ENCODE measurements around the gene STIP1. TPM values are rescaled to one million over a fixed set of nuclear protein-coding genes. Genes with fewer than 3 reads are reported as not detected.
A peak's percentile ranks its signal among the peaks of the same experiment; 100 is the strongest.

The STIP1 gene
- total and polyA plus RNA-seq, 8 donors = 124 to 209 (median 169) TPM

DNA sequence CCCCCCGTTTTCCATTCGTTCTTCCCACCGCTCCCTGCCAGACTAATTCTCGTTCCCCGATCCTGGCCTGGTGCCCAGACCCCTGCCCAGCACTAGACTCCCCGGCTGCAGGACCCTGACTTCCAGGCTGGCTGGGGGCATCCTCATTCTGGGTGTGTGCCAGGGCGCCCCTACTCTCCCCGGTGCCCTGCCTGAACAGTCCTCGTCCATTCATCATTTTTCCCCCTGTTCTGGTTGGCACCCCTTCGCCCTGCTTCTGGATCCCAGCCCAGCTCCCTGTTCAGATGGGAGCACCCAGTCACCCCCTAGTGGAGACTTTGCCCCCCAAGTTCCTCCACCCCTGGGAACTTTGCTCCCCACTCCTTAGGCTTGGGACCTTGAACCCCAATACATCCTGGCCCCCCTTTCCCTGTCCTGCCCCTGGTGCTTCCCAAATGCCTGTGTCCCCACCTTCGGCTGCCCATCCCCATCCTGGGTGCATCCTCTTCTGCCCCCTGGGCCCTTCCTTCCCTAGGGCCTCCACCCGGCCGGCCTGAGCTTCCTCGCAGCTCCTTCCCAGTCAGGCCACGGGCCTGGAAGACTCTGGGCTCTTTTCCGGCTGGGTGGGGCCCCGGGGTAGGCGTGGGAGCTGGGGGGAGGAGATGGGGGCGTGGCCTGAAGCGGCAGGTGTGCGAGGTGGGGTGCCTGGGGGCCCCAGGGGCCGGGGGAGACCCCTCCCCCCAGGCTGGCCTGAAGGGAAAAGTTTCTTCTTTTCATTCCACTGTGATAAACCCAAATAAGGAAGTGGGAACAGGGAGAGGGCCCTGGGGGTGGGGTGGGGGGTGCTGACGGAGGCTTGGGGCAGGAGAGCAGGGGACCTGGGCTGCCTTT is 66.3 kb downstream of the STIP1 start:
- no peaks in the 10 kb centered on the region for H3K27me3 ChIP-seq
- H3K36me3 ChIP-seq = peaks cover 0 to 31% of the 10 kb centered on the region in 2 donors
- H3K27ac ChIP-seq = peak overlapping the region; percentile 56 to 73
- H3K9me3 ChIP-seq = no peaks in the 10 kb centered on the region
- intact Hi-C loops (cut with DNase I) = no loop called here
- peak overlapping the region; percentile 82 to 87 for H3K4me3 ChIP-seq
- peak; percentile 12 to 29 for TF ChIP-seq CTCF (IDR thresholded peaks at IDR 0.05)
- ATAC-seq (peak; percentile 70), DNase-seq (peak in 3 of 4 donors; percentile 25 to 89 (median 79))
- peaks cover 9 to 43% of the 10 kb centered on the region in 2 donors for H3K4me1 ChIP-seq

- H3K27ac ChIP-seq = no peak overlapping the region
- no peak for DNase-seq
- intact Hi-C loops (cut with DNase I) = no loop called here
Measured at GRCh38 chr11:64253043-64253442, 67.1 kb downstream of the STIP1 start.

GRCh38 chr11:64253481-64253880 is 67.5 kb downstream of the STIP1 start:
- no peaks in the 10 kb centered on the region for H3K9me3 ChIP-seq
- H3K36me3 ChIP-seq = peaks cover 0 to 43% of the 10 kb centered on the region in 2 donors
- no peak for TF ChIP-seq CTCF (IDR thresholded peaks at IDR 0.05)
- intact Hi-C loops (cut with DNase I) = no loop called here
- peak in 1 of 4 donors; percentile 42 for DNase-seq
- no peak overlapping the region for H3K27ac ChIP-seq
- H3K27me3 ChIP-seq = no peaks in the 10 kb centered on the region
- no peak for ATAC-seq
- H3K4me1 ChIP-seq = peaks cover 9 to 35% of the 10 kb centered on the region in 2 donors
- peak overlapping the region in 1 of 2 donors; percentile 87 for H3K4me3 ChIP-seq

More at GRCh38 chr11:64253043-64253442, 67.1 kb downstream of the STIP1 start:
- no peak for ATAC-seq
- H3K4me1 ChIP-seq = peaks cover 9 to 35% of the 10 kb centered on the region in 2 donors
- H3K9me3 ChIP-seq = no peaks in the 10 kb centered on the region
- peak overlapping the region in 1 of 2 donors; percentile 87 for H3K4me3 ChIP-seq
- peaks cover 0 to 39% of the 10 kb centered on the region in 2 donors for H3K36me3 ChIP-seq
- H3K27me3 ChIP-seq = no peaks in the 10 kb centered on the region
- no peak for TF ChIP-seq CTCF (IDR thresholded peaks at IDR 0.05)

Other genes starting within 250 kb of the STIP1 start
- 10 to 100 TPM; 15.9 to 16.6 TPM for gene NAA40, start 247.2 kb upstream of the STIP1 start, total RNA-seq
- 10 to 100 TPM; 27.6 to 34.8 (median 29.3) TPM for gene NAA40, start 247.2 kb upstream of the STIP1 start, polyA plus RNA-seq (ENCODE audit: insufficient read length in 6 of 6)
- 100 to 1,000 TPM; 267 to 281 TPM for gene COX8A, start 211.6 kb upstream of the STIP1 start, total RNA-seq
- gene COX8A, start 211.6 kb upstream of the STIP1 start, polyA plus RNA-seq (ENCODE audit: insufficient read length in 6 of 6) = 100 to 1,000 TPM; 135 to 192 (median 162) TPM
- 10 to 100 TPM; 65.0 to 67.7 TPM for gene OTUB1, start 199.7 kb upstream of the STIP1 start, total RNA-seq
- 10 to 100 TPM; 80.9 to 94.8 (median 84.0) TPM for gene OTUB1, start 199.7 kb upstream of the STIP1 start, polyA plus RNA-seq (ENCODE audit: insufficient read length in 6 of 6)
- under 1 TPM; 0.15 to 0.18 TPM for gene FLRT1, start 150.2 kb upstream of the STIP1 start, total RNA-seq
- 1 to 10 TPM; 2.6 to 5.5 (median 4.0) TPM for gene FLRT1, start 150.2 kb upstream of the STIP1 start, polyA plus RNA-seq (ENCODE audit: insufficient read length in 6 of 6)
- gene MACROD1, start 20.1 kb upstream of the STIP1 start, total RNA-seq = 10 to 100 TPM; 13.5 to 19.8 TPM
- gene MACROD1, start 20.1 kb upstream of the STIP1 start, polyA plus RNA-seq (ENCODE audit: insufficient read length in 6 of 6) = 10 to 100 TPM; 18.5 to 25.1 (median 22.0) TPM
- 100 to 1,000 TPM in 1 of 2 donors, 10 to 100 TPM in 1; 42.2 to 100 TPM for gene FERMT3, start 20.6 kb downstream of the STIP1 start, total RNA-seq
- gene FERMT3, start 20.6 kb downstream of the STIP1 start, polyA plus RNA-seq (ENCODE audit: insufficient read length in 6 of 6) = 10 to 100 TPM in 3 of 6 donors, 1 to 10 TPM in 3; 9.1 to 11.9 (median 10.1) TPM
- gene TRPT1, start 40.0 kb downstream of the STIP1 start, total RNA-seq = 10 to 100 TPM; 26.8 to 28.9 TPM
- 10 to 100 TPM; 26.3 to 33.2 (median 28.9) TPM for gene TRPT1, start 40.0 kb downstream of the STIP1 start, polyA plus RNA-seq (ENCODE audit: insufficient read length in 6 of 6)
- 10 to 100 TPM; 50.6 to 54.3 TPM for gene NUDT22, start 40.1 kb downstream of the STIP1 start, total RNA-seq
- 10 to 100 TPM; 17.1 to 28.7 (median 21.5) TPM for gene NUDT22, start 40.1 kb downstream of the STIP1 start, polyA plus RNA-seq (ENCODE audit: insufficient read length in 6 of 6)
- gene DNAJC4, start 44.4 kb downstream of the STIP1 start, total RNA-seq = 10 to 100 TPM; 26.0 to 43.3 TPM
- 10 to 100 TPM; 61.3 to 83.9 (median 72.3) TPM for gene DNAJC4, start 44.4 kb downstream of the STIP1 start, polyA plus RNA-seq (ENCODE audit: insufficient read length in 6 of 6)
- 100 to 1,000 TPM; 107 to 132 TPM for gene VEGFB, start 48.4 kb downstream of the STIP1 start, total RNA-seq
- gene VEGFB, start 48.4 kb downstream of the STIP1 start, polyA plus RNA-seq (ENCODE audit: insufficient read length in 6 of 6) = 100 to 1,000 TPM in 1 of 6 donors, 10 to 100 TPM in 5; 72.9 to 111 (median 81.7) TPM
- gene FKBP2, start 54.9 kb downstream of the STIP1 start, total RNA-seq = 10 to 100 TPM; 61.9 to 66.1 TPM
- 10 to 100 TPM; 59.5 to 81.4 (median 70.7) TPM for gene FKBP2, start 54.9 kb downstream of the STIP1 start, polyA plus RNA-seq (ENCODE audit: insufficient read length in 6 of 6)
- 100 to 1,000 TPM; 154 to 200 TPM for gene PPP1R14B, start 60.8 kb downstream of the STIP1 start, total RNA-seq
- gene PPP1R14B, start 60.8 kb downstream of the STIP1 start, polyA plus RNA-seq (ENCODE audit: insufficient read length in 6 of 6) = 100 to 1,000 TPM in 1 of 6 donors, 10 to 100 TPM in 5; 56.7 to 100 (median 79.5) TPM
- 10 to 100 TPM; 39.1 to 42.7 TPM for gene PLCB3, start 65.4 kb downstream of the STIP1 start, total RNA-seq
- 10 to 100 TPM; 18.9 to 27.4 (median 21.7) TPM for gene PLCB3, start 65.4 kb downstream of the STIP1 start, polyA plus RNA-seq (ENCODE audit: insufficient read length in 6 of 6)
- gene BAD, start 98.5 kb downstream of the STIP1 start, total RNA-seq = 10 to 100 TPM; 58.8 to 71.4 TPM
- 10 to 100 TPM; 45.0 to 62.1 (median 52.2) TPM for gene BAD, start 98.5 kb downstream of the STIP1 start, polyA plus RNA-seq (ENCODE audit: insufficient read length in 6 of 6)
- 10 to 100 TPM; 34.1 to 39.6 TPM for gene GPR137, start 99.7 kb downstream of the STIP1 start, total RNA-seq
- gene GPR137, start 99.7 kb downstream of the STIP1 start, polyA plus RNA-seq (ENCODE audit: insufficient read length in 6 of 6) = 10 to 100 TPM; 23.6 to 33.7 (median 30.5) TPM
- not detected for gene KCNK4, start 105.1 kb downstream of the STIP1 start, total RNA-seq
- under 1 TPM in 2 of 6 donors, not detected in 4; 0.11 to 0.14 TPM for gene KCNK4, start 105.1 kb downstream of the STIP1 start, polyA plus RNA-seq (ENCODE audit: insufficient read length in 6 of 6)
- not detected for gene CATSPERZ, start 114.2 kb downstream of the STIP1 start, total RNA-seq
- not detected for gene CATSPERZ, start 114.2 kb downstream of the STIP1 start, polyA plus RNA-seq (ENCODE audit: insufficient read length in 6 of 6)
- gene ESRRA, start 119.4 kb downstream of the STIP1 start, total RNA-seq = 10 to 100 TPM; 42.8 to 60.1 TPM
- 10 to 100 TPM; 10.2 to 19.3 (median 12.6) TPM for gene ESRRA, start 119.4 kb downstream of the STIP1 start, polyA plus RNA-seq (ENCODE audit: insufficient read length in 6 of 6)
- gene TRMT112, start 131.4 kb downstream of the STIP1 start, total RNA-seq = 100 to 1,000 TPM; 178 to 196 TPM
- 100 to 1,000 TPM; 211 to 252 (median 222) TPM for gene TRMT112, start 131.4 kb downstream of the STIP1 start, polyA plus RNA-seq (ENCODE audit: insufficient read length in 6 of 6)
- 100 to 1,000 TPM; 165 to 208 TPM for gene PRDX5, start 131.9 kb downstream of the STIP1 start, total RNA-seq
- gene PRDX5, start 131.9 kb downstream of the STIP1 start, polyA plus RNA-seq (ENCODE audit: insufficient read length in 6 of 6) = 100 to 1,000 TPM; 150 to 209 (median 171) TPM
- 10 to 100 TPM; 12.1 to 35.7 TPM for gene CCDC88B, start 154.0 kb downstream of the STIP1 start, total RNA-seq
- 1 to 10 TPM; 4.7 to 7.0 (median 6.0) TPM for gene CCDC88B, start 154.0 kb downstream of the STIP1 start, polyA plus RNA-seq (ENCODE audit: insufficient read length in 6 of 6)
- 10 to 100 TPM; 37.1 to 57.6 TPM for gene RPS6KA4, start 173.0 kb downstream of the STIP1 start, total RNA-seq
- gene RPS6KA4, start 173.0 kb downstream of the STIP1 start, polyA plus RNA-seq (ENCODE audit: insufficient read length in 6 of 6) = 10 to 100 TPM; 10.6 to 17.6 (median 12.9) TPM

All from left lung (tissue), 10 donors.